A673 (cell line): ENCODE measurements around the gene NFKBIE.
A peak's percentile ranks its signal among the peaks of the same experiment; 100 is the strongest.

ENCODE experiments used
- CTCF ChIP-seq: fragments of 300-800, 200-600 bp; sonication (generic); conservative IDR thresholded peaks from 2 replicates; pipeline ENCODE4 v1.5.1; 2017; ENCODE audit warnings: low read depth, mild to moderate bottlenecking, antibody characterized with exemption, low read length, moderate library complexity, mixed read lengths
- EZH2 ChIP-seq: fragments of 200-600 bp; sonication (generic); IDR thresholded peaks from 2 replicates; pipeline ENCODE4 v1.6.1; 2017; ENCODE audit warnings: borderline replicate concordance, low read depth, mild to moderate bottlenecking, mixed read lengths, antibody characterized with exemption, low read length; ENCODE audit not compliant: poor library complexity, severe bottlenecking

DNA sequence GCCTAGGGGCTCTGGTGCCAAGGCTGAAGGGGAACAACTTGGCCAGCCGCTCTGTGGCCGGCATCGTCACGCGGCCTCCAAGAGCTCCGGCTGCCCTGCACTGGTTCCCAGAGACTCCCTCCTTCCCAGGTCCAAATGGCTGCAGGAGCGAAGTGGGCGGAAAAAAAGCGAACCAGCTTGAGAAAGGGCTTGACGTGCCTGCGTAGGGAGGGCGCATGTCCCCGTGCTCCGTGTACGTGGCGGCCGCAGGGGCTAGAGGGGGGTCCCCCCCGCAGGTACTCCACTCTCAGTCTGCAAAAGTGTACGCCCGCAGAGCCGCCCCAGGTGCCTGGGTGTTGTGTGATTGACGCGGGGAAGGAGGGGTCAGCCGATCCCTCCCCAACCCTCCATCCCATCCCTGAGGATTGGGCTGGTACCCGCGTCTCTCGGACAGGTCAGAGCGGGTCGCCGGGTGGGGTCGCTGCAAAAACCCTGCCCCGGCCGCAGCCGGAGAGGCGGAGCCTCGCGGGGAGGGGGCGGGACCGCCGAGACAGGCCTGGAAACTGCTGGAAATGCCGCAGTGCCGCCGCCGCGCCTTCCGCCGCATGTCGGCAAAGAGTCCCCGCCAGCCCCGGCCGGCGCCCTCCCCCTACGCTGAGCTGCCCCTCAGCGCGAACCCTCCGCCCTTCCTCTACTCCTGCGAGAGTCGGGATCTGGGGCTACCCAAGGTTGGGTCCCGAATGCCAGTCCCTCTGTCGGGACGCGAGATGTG is 19.3 kb downstream of the NFKBIE start:
- TF ChIP-seq CTCF, result peak; percentile 48; the same call in 1 of the 2 replicates
- no peak for TF ChIP-seq EZH2
